GM11168 (cell line): ENCODE data around the gene CCL24.
"Not testable (repeated sequence)": the region's sequence is repeated elsewhere in the genome, so short reads cannot be mapped to it uniquely, and the experiment has no call there.

ENCODE experiments used
- in situ Hi-C: fragments of 300-500 bp; cut with MboI; formaldehyde crosslinking; loops from one replicate; pipeline ENCODE4 v1.12.0; 2022; ENCODE audit warnings: low sequenced_read_pairs; ENCODE audit not compliant: unreplicated experiment

Gene CCL24

DNA sequence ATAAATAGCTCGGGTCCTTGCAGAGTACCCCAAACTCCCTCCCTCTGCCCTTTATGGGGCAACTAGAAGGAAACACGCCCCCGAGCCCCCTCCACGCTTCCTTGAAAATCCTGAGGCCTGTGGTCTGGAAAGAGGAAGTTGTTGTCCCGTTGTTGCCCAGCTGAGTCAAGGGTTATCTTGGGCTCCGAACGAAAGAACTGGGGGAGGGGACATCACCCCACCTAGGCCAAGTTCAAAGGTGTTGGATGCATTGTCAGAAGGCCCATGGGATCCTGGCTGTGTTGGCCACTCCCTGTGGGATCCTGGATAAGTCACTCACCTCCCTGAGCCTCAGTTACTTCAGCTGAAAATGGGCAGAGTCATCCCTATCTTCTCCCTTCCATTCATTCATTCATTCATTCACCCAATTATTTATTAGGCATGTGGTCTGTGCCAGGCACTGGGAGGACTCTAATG lies at the start of gene CCL24:
TSS of gene CCL24 (minus strand) at position 26 of the 456 bp plus-strand sequence. CDS start 91 bp downstream, outside the sequence.
- in situ Hi-C loops, result no loop called here

DNA sequence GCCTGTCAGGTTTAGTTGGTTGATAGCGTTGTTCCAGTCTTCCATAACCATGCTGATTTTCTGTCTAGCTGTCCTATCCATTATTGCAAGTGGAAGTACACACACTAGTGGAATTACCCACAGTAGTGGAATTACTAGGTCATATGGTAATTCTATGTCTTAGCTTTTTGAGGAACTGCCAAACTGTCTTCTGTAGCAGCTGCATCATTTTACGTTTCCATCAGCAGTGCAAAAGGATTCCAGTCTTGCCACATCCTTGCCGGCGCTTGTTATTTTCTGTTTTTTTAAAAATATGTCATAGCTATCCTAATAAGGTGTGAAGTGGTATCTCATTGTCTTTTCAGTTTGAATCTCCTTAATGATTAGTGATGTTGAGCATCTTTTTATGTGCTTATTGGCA lies 48.0 kb upstream of the CCL24 start:
- in situ Hi-C loops, result no loop called here

GRCh38 chr7:75858410-75858809 lies 44.8 kb upstream of the CCL24 start:
- in situ Hi-C loops, result no loop called here

- in situ Hi-C loops, result no loop called here
Measured at GRCh38 chr7:75856536-75856935, 42.9 kb upstream of the CCL24 start.

GRCh38 chr7:75854813-75855345 lies 41.3 kb upstream of the CCL24 start:
- in situ Hi-C loops, result not testable (repeated sequence)

GRCh38 chr7:75854233-75854632 lies 40.6 kb upstream of the CCL24 start:
- in situ Hi-C loops, result no loop called here

GRCh38 chr7:75850235-75850634 lies 36.6 kb upstream of the CCL24 start:
- in situ Hi-C loops, result no loop called here

GRCh38 chr7:75849573-75849972 lies 36.0 kb upstream of the CCL24 start:
- in situ Hi-C loops, result no loop called here

- in situ Hi-C loops, result no loop called here
Measured at GRCh38 chr7:75847707-75848106, 34.1 kb upstream of the CCL24 start.

GRCh38 chr7:75845132-75845531 lies 31.5 kb upstream of the CCL24 start:
- in situ Hi-C loops, result not testable (repeated sequence)

- in situ Hi-C loops, result no loop called here
Measured at GRCh38 chr7:75844158-75844557, 30.6 kb upstream of the CCL24 start.

- in situ Hi-C loops, result no loop called here
Measured at GRCh38 chr7:75843613-75844116, 30.1 kb upstream of the CCL24 start.

DNA sequence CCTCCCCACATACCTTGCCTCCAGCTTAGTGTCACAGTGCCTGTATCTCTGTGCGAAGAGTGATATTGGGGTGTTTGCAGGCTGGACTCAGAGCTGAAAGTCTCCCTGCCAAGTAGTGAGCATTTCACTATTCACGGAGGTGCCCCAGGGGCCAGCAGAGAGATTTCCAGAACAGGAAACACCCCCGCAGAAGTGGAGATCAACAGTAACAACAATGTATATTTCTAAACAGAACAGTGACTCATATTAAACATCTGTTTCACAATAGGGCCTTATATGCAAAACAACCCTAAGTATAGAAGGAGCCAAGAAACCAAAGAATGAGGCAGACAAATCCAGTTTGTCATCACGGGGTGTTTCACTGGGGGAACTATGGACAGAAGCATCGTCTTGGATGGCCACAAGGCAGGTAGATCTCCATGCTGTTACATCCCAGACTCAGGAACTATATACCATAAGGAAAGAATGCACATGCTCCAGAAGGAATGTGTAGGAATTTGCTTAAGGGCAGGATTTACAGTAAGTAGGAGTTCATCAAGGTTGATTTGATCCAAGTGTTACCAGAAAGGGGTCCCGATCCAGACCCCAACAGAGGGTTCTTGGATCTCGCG lies 29.3 kb upstream of the CCL24 start:
- in situ Hi-C loops, result no loop called here

- in situ Hi-C loops, result no loop called here
Measured at GRCh38 chr7:75840029-75840428, 26.4 kb upstream of the CCL24 start.

GRCh38 chr7:75838281-75838930 lies 24.8 kb upstream of the CCL24 start:
- in situ Hi-C loops, result not testable (repeated sequence)

DNA sequence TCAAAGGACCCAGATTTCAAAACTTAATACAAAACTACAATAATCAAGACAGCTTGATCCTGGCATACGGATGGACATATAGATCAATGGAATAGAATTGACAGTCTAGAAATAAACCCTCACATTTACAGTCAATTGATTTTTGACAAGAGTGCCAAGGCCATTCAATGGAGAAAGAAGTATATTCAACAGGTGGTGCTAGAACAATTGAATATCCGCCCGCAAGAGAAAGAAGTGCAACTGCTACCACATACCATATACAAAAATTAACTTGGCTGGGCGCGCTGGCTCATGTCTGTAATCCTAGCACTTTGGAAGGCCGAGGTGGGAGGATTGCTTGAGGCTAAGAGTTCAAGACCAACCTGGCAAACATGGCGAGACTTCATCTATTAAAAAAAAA lies 23.2 kb upstream of the CCL24 start:
- in situ Hi-C loops, result no loop called here

GRCh38 chr7:75835688-75836285 lies 22.2 kb upstream of the CCL24 start:
- in situ Hi-C loops, result no loop called here

DNA sequence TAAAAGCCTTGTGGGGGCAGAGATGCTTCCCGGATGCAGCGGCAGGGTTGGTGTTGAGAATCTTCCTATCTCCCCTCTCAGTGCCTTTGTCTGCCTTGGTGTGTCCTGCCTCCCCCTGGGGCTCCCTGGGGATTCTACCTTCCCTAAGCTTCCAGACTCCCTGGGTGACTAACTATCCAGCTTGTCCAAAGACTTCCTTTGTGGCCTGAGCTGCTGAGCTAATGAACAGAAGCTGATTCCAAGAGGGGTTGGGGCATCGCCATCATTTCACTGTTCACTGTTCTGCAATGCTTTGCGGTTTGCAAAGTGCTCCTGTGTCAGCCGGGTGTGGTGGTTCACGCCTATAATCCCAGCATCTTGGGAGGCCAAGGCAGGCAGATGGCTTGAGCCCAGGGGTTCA lies 20.1 kb upstream of the CCL24 start:
- in situ Hi-C loops, result not testable (repeated sequence)

DNA sequence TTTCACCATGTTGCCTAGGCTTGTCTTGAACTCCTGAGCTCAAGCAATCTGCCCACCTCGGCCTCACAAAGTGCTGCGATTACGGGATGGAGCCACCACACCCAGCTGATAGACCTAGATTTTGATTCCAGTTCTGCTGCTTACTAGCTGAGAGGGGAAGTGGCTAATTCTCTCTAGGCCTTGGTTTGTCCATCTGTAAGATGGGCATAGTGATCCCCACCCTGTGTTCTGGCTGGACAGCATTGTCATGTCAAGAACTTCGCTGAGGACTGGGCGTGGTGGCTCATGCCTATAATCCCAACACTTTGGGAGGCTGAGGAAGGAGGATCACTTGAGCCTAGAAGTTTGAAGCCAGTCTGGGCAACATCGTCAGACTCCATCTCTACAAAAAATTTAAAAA lies 17.4 kb upstream of the CCL24 start:
- in situ Hi-C loops, result no loop called here

DNA sequence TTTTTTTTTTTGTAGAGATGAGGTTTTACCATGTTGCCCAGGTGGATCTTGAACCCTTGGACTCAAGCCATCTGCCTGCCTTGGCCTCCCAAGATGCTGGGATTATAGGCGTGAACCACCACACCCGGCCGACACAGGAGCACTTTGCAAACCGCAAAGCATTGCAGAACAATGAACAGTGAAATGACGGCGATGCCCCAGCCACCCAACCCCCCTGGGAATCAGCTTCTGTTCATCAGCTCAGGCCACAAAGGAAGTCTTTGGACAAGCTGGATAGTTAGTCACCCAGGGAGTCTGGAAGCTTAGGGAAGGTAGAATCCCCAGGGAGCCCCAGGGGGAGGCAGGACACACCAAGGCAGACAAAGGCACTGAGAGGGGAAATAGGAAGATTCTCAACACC lies 16.1 kb upstream of the CCL24 start:
- in situ Hi-C loops, result not testable (repeated sequence)

GRCh38 chr7:75823198-75823910 lies 9.7 kb upstream of the CCL24 start:
- in situ Hi-C loops, result no loop called here
